Endodermal cell (in vitro differentiated cells): ENCODE results near the gene GCGR. TPM values are rescaled to one million over a fixed set of nuclear protein-coding genes. Genes with fewer than 3 reads are reported as not detected.

Experiments used
- DNase-seq: peaks from one replicate; pipeline ENCODE4 v3.0.0-alpha.2; 2017
- H3K27ac ChIP-seq: 2 replicates; pipeline ENCODE4 v1.5.1; 2013; ENCODE audit warnings: mild to moderate bottlenecking, low read depth, low read length, moderate library complexity
- H3K27me3 ChIP-seq: 2 replicates; pipeline ENCODE4 v1.6.1; 2013; ENCODE audit warnings: mild to moderate bottlenecking, low read length, moderate library complexity; ENCODE audit not compliant: insufficient read depth, control insufficient read depth, poor library complexity, severe bottlenecking
- H3K36me3 ChIP-seq: 2 replicates; pipeline ENCODE4 v1.7.0; 2013; ENCODE audit warnings: mild to moderate bottlenecking, low read length, moderate library complexity; ENCODE audit not compliant: control insufficient read depth, insufficient read depth
- H3K4me1 ChIP-seq: one replicate; pipeline ENCODE4 v1.7.0; 2013; ENCODE audit warnings: low read length; ENCODE audit not compliant: control insufficient read depth, insufficient read depth
- H3K4me3 ChIP-seq: 2 replicates; pipeline ENCODE4 v1.5.1; 2013; ENCODE audit warnings: mild to moderate bottlenecking, low read length, moderate library complexity
- H3K9ac ChIP-seq: 2 replicates; pipeline ENCODE4 v1.6.1; 2013; ENCODE audit warnings: mild to moderate bottlenecking, low read length, moderate library complexity; ENCODE audit not compliant: poor library complexity, severe bottlenecking; ENCODE audit errors: extremely low read depth
- H3K9me3 ChIP-seq: 2 replicates; pipeline ENCODE4 v1.6.1; 2013; ENCODE audit warnings: mild to moderate bottlenecking, low read length, moderate library complexity; ENCODE audit not compliant: control insufficient read depth
- H3K27ac Mint-ChIP-seq: 2 replicates; pipeline ENCODE4 v1.8.0; 2020; ENCODE audit warnings: mixed read lengths
- H3K27me3 Mint-ChIP-seq: 2 replicates; pipeline ENCODE4 v1.8.0; 2021; ENCODE audit warnings: mild to moderate bottlenecking, mixed read lengths; ENCODE audit not compliant: insufficient read depth
- H3K36me3 Mint-ChIP-seq: 2 replicates; pipeline ENCODE4 v1.8.0; 2020; ENCODE audit warnings: low read depth, mixed read lengths
- H3K4me1 Mint-ChIP-seq: 2 replicates; pipeline ENCODE4 v1.8.0; 2020; ENCODE audit warnings: mixed read lengths
- H3K4me3 Mint-ChIP-seq: 2 replicates; pipeline ENCODE4 v1.8.0; 2020; ENCODE audit warnings: mild to moderate bottlenecking, moderate library complexity, mixed read lengths
- H3K9me3 Mint-ChIP-seq: 2 replicates; pipeline ENCODE4 v1.8.0; 2020; ENCODE audit warnings: mild to moderate bottlenecking, mixed read lengths
- WGBS, 2 experiments: methylation state at CpG; one replicate each; pipeline versions ENCODE4 v1.1.5 to v1.1.7; 2013; ENCODE audit warnings: missing lambda C conversion rate in 2 of 2, mixed read lengths in 1 of 2; ENCODE audit not compliant: insufficient coverage in 1 of 2, insufficient read length in 1 of 2; 5-methylcytosine and 5-hydroxymethylcytosine counted together
- total RNA-seq, 2 donors: library from RNA; stranded (reverse); fragmentation: NEBNext Ultra II Directional in 1 of 2; extraction: Animal tissue kit (Norgen Biotek cat#: 25700) in 1 of 2; gene quantifications; 2 replicates in 1 of 2; 3 replicates in 1 of 2; pipeline ENCODE4 v1.2.1, GENCODE V29; 2021
- TF ChIP-seq, protein P1 (sequence below): fragments of 200-600 bp; sonication (generic); conservative IDR thresholded peaks from 2 replicates; pipeline ENCODE4 v1.5.0; 2021; ENCODE audit warnings: antibody characterized with exemption, mild to moderate bottlenecking

GCGR gene
- total RNA-seq, 2 donors from 2014 or later = 4.0 TPM; not detected in 1

DNA sequence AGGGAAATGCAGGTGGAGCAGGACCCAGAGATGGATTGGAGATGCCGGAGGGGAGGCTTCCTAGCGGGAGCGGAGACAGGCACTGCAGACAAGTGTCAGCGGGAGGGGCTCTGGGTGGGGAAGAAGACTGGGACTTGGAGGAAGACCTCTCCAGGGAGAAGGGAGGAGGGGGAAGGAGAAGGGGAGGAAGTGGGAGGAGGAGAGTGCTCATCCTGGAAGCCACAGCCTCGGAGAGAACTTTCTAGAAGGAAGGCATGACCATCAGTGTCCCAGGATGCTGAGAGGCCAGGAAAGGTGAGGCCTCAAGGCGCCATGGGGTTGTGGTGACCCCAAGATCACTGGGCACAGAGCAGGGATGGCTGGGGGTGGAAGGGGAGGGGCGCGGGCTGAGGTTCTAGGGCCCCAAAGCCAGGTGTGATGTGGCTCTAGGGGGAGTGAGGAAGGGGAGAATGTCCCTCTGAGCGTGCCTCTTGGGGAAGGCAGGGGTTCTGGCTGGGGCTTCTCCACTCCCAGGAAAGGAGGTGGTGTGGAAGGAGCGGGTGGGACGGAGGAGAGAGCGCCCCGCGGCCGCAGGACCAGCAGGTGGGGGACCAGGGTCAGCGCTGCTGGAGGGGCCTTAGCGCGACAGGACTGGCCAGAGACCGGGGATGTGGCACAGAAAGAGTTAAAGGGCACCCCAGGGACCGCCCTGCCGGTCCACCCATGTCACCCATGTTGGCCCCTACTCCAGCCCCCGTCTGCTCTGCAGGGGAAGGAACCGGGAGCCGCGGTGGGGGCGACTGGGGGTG lies 900 bp upstream of the GCGR start:
- peaks cover 75% of the 10 kb centered on the region for H3K27me3 Mint-ChIP-seq
- no peak overlapping the region for H3K9ac ChIP-seq

GRCh38 chr17:81804559-81805399 lies 829 bp downstream of the GCGR start:
- H3K36me3 Mint-ChIP-seq = no peaks in the 10 kb centered on the region
- Histone ChIP-seq H3K27me3 (peaks cover 74% of the 10 kb centered on the region), H3K4me3 (no peak overlapping the region), H3K36me3 (no peaks in the 10 kb centered on the region), H3K9ac (no peak overlapping the region), H3K9me3 (peaks cover 7% of the 10 kb centered on the region), H3K27ac (no peak overlapping the region), H3K4me1 (no peaks in the 10 kb centered on the region)
- peak overlapping the region; percentile 46 for H3K4me3 Mint-ChIP-seq
- peaks cover 8% of the 10 kb centered on the region for H3K9me3 Mint-ChIP-seq
- DNase-seq = peak; percentile 79
- peaks cover 76% of the 10 kb centered on the region for H3K27me3 Mint-ChIP-seq
- WGBS, 2 experiments = 11 to 14% methylated on average over 13 to 65 of the region's 65 CpGs
- TF ChIP-seq, protein P1, sequence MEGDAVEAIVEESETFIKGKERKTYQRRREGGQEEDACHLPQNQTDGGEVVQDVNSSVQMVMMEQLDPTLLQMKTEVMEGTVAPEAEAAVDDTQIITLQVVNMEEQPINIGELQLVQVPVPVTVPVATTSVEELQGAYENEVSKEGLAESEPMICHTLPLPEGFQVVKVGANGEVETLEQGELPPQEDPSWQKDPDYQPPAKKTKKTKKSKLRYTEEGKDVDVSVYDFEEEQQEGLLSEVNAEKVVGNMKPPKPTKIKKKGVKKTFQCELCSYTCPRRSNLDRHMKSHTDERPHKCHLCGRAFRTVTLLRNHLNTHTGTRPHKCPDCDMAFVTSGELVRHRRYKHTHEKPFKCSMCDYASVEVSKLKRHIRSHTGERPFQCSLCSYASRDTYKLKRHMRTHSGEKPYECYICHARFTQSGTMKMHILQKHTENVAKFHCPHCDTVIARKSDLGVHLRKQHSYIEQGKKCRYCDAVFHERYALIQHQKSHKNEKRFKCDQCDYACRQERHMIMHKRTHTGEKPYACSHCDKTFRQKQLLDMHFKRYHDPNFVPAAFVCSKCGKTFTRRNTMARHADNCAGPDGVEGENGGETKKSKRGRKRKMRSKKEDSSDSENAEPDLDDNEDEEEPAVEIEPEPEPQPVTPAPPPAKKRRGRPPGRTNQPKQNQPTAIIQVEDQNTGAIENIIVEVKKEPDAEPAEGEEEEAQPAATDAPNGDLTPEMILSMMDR = no peak
- H3K4me1 Mint-ChIP-seq = no peaks in the 10 kb centered on the region
- no peak overlapping the region for H3K27ac Mint-ChIP-seq

More for the DNA sequence above, 900 bp upstream of the GCGR start:
- no peaks in the 10 kb centered on the region for H3K36me3 ChIP-seq
- Mint-ChIP-seq H3K4me1 (no peaks in the 10 kb centered on the region), H3K36me3 (no peaks in the 10 kb centered on the region), H3K27ac (no peak overlapping the region), H3K9me3 (peaks cover 18% of the 10 kb centered on the region), H3K4me3 (peak overlapping the region; percentile 38)
- peaks cover 7% of the 10 kb centered on the region for H3K9me3 ChIP-seq
- WGBS, 2 experiments = 29 to 46% methylated on average over 22 to 26 of the region's 26 CpGs
- no peaks in the 10 kb centered on the region for H3K4me1 ChIP-seq
- no peak overlapping the region for H3K4me3 ChIP-seq
- TF ChIP-seq, protein P1 = no peak
- H3K27me3 ChIP-seq = peaks cover 74% of the 10 kb centered on the region
- no peak overlapping the region for H3K27ac ChIP-seq
- DNase-seq = no peak

DNA sequence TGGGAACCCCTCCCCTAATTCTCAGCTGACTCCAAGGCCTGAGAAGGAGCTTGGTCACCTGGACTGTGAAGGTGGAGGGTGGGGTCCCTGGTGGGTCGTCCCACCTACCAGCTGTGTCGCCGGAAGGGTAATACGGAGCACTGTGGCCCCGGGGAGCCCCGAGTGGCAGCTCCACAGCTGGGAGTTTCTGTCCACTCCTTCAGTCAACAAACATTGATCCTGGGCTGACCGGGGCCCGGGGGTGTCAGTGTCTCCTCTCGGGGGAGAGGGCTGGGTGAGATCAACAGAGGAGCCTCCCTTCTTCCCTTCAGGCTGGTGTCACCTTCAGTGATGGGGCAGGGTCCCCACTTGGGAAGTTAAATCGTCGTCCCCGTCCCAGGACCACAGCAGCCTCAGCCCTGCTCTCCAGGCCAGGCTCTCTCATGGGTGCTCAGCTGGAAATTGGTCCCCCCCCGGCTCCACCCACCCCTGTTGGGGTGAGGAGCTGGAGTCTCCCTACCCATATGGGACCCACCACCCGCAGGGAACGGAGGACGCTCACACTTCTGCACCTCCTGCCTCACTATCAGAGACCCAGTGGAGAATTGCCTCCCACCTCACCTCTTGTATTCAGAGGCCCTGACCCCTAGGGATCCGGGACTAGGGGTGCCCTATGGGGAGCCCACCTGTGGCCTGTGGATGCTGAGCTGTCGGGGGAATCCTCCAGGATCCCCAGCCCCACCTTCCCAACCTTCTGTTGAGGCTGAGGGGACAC lies 1.9 kb downstream of the GCGR start:
- Mint-ChIP-seq H3K4me1 (no peaks in the 10 kb centered on the region), H3K27me3 (peaks cover 65% of the 10 kb centered on the region), H3K36me3 (no peaks in the 10 kb centered on the region), H3K9me3 (no peaks in the 10 kb centered on the region), H3K27ac (no peak overlapping the region), H3K4me3 (no peak overlapping the region)
- Histone ChIP-seq H3K9ac (no peak overlapping the region), H3K9me3 (peaks cover 7% of the 10 kb centered on the region), H3K4me3 (no peak overlapping the region), H3K4me1 (no peaks in the 10 kb centered on the region), H3K27ac (no peak overlapping the region), H3K36me3 (no peaks in the 10 kb centered on the region), H3K27me3 (peaks cover 71% of the 10 kb centered on the region)
- DNase-seq = no peak
- WGBS, 2 experiments = 81 to 90% methylated on average over 10 to 18 of the region's 18 CpGs
- TF ChIP-seq, protein P1 = no peak
